Stimulated activated CD4-positive, alpha-beta T cell treated with anti-CD3 and anti-CD28 coated beads, Interleukin-12 subunit alpha, Interleukin-12 subunit beta, amount 100 ng/mL, for 24 hours (primary cell): Measurements from ENCODE around the gene COL26A1.

Experiments
- DNase-seq, 2 experiments: peaks; one replicate each; pipeline ENCODE4 v3.0.0-alpha.2; 2020; ENCODE audit warnings: low read depth in 2 of 2

COL26A1 gene

DNA sequence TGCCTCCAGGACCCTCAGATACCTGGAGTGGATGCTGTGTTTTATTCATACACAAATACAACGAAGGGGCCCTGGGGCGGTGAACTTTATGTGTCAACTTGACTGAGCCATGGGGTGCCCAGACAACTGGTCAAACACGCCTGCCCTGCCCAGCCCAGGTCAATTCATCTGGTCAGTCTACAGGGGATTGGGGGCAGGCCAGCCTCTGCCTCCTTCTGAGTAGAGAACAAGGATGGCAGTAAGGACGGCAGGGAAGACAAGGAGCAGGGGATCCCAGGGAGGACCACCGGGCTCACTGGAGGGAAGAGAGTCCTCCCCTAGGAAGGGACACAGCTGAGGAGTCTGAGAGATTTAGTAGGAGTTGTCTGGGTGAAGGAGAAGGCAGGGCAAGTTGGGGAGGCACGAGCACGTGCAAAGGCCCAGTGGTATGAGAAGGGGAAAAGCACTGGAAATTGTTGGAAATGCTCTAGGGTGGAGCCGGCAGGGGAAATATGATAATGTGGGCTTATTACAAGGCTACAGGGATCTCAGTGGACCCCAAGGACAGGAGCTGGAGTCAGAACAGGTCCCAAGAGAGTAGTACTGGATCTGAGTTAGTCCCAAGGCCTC, 203.0 kb downstream of the COL26A1 start:
- no peak for DNase-seq

DNA sequence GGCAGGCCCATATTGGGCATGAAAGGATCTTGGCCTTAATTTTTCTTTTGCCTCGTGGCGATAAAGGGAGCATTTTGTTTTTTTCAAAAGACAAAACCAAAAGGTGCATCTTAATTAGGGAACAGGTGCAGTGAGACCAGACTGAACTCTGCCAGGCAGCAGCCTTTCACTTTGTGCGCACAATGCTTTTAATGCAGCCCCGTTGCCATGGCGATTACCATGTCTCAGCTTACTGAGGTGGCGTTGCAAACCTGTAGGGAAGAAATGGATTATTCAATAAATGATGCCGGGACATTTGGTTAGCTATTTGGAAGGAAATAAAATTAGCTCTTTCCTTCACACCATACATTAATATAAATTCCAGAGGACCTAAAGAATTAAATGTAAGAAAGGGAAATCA, 204.6 kb downstream of the COL26A1 start:
- no peak for DNase-seq

DNA sequence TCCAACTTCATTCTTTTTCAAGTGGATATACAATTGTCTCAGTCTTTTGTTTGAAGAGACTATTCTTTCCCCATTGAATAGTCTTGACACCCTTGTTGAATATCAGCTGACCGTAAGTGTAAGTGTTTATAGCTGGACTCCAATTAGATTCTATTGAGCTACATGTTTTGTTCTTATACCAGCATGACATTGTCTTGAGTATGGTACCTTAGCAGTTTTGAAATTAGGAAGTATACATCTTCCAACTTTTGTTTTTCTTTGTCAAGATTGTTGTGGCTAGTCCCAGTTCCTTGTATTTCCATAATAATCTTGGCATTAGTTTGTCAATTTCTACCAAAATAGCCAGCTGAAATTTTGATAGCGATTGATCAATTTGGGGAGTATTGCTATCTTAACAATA, 209.5 kb downstream of the COL26A1 start:
- DNase-seq: no peak

DNA sequence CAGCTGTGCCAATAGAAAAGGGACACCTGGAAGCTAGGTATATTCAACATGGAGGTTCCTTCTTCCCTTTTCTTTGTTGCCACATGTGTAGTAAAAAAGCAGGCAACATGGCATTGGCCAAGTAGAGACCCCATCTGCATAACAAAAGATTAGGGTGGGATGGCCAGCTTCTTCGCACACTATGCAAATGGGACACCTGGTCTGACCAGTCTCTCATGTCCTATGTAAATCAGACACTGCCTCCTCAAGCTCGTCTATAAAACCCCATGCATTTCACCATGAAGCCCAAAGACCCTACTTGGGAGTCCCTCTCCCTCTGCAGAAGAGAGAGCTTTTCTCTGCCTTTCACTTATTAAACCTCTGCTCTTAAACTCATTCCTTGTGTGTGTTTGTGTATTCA, 212.5 kb downstream of the COL26A1 start:
- no peak for DNase-seq

DNA sequence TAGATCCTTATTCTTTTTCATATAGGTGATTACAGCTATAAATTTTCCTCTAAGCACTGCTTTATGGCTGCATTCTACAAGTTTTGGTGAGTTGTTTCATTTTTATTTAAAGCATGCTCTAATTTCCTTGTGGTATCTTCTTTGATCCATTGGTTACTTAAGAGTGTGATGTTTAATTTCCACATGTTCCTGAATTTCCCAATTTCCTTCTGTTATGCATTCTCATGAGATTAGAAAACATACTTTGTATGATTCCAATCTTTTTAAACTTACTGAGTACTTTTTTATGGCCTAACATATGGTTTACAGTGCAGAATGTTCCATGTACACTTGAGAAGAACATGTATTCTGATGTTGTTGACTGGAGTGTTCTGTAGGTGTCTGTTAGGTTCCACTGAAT, 213.0 kb downstream of the COL26A1 start:
- no peak for DNase-seq

DNA sequence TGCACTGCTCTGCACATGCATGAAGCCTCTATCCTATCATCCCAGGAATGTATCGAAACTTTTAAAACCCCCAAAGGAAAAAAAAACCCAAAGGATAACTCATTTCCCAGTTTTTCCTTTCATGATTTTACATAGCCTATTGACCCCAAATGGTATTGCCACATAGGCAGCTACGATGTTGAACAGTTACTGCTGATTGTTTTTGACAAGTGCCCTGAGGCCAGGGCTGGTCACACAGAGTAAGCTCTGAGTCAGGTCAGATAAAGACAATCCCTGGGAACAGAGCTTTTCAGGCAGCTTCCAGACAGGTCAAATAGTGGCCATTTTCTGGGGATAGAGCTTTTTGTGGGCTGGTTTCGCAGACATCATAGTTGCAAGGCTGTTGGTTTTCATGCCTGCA, 214.3 kb downstream of the COL26A1 start:
- DNase-seq: no peak

DNA sequence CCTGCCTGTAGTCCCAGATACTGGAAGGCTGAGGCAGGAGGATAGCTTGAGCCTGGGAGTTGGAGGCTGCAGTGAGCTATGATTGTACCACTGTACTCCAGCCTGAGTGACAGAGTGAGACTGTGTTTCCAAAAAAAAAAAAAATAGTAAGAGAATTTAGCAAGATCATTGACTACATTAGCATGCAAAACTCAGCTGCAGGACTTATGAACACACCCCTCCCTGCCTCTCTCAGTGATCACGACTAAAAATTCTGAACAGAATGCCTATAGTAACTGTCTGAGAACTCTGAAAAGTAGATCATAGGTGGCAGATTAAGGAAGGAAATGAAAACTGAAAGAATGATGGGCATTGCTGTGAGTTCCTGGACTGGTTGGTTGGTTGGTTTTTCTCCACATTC, 215.9 kb downstream of the COL26A1 start:
- DNase-seq: no peak

DNA sequence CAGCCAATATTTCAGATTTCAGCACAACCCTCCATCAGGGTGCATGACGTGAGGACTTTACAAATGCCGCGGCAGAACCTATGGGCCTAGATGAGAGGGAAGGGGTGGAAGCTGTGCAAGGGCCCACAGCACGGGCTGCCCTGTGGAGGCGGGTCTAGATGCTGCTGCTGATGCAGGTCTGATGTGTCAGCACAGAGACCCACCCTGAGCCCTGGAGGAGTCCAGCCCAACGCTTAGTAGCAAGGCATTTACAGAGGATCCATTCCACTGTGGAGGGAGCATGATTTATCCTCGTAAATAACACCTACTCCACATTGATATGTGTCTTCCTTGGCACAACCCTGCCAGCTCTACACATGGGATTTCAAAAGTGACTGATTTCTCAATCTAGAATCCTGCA, 217.9 kb downstream of the COL26A1 start:
- DNase-seq: no peak

DNA sequence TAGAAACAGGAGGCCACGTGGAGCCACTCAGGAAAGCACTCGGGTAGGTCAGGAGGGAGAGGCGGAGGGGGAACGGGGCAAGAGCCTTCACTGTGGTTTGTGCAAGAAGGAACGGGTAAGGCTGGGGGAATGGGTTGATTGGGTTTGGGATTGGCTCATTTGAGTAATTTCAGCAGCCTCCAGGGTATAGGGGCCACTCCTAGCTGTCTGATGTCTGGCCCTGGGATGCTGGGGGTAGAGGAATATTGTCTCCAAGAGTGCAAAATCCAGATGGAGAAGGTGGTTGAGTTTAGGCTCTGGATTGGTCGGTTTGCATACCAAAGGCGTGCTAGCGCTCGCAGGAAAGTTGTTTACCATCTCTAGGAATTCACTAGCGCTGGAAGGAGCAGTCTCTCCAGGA, 219.2 kb downstream of the COL26A1 start:
- no peak for DNase-seq

DNA sequence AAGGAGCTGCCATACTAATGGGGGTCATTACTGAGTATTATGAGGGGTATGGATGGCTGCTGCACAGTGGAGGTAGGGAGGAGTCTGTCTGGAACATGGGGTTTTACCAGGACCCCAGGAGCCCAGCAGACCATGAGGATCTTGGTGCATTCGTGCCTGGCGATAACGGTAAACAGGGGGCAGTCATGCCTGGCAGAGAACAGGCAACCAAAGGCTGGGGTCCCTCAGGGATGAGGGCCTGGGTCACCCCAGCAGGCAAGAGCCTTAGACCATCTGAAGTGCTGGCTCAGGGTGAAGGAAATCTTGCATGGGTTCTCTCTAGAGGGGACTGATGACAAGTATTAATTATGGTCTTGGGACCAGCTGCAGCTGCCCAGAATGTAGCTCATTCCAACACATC, 220.3 kb downstream of the COL26A1 start:
- DNase-seq: no peak

DNA sequence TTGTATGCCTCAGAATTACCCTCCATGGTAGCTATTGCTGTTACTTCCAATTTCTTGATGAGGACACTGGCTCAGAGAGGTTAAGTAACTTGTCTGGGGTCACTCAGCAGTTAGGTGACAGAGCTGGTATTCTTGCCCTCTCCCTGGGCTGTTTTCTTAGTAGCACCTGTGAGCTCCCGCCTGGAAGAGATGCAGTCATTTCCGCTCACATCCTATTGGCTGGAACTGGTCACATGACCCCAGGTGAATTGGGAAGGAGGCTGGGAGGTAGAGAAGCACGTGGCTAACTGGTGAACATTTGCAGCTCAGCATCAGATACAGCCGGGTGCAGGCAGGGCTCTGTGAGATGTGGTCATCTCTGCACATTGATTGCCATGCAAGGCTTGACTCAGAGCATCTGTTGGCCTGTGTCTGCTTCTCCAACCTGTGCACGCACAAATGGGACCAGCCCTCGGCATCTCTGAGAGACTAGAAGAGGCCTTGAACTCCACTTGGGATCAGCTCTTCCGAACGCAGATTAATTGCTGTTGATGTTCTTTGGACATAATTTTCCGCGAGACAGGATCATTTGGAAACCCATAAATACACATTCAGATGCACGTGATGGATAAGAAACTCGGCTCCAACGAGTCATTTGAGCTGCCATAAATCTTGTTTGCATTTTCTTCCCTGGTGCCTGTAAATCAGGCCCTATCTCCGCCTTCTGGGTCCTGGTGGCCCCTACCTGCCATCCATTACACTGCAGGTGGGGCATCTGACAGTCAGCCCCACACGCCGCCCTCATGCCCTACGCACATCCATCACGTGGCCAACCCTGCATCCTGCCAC, 223.6 kb downstream of the COL26A1 start:
- no peak for DNase-seq

DNA sequence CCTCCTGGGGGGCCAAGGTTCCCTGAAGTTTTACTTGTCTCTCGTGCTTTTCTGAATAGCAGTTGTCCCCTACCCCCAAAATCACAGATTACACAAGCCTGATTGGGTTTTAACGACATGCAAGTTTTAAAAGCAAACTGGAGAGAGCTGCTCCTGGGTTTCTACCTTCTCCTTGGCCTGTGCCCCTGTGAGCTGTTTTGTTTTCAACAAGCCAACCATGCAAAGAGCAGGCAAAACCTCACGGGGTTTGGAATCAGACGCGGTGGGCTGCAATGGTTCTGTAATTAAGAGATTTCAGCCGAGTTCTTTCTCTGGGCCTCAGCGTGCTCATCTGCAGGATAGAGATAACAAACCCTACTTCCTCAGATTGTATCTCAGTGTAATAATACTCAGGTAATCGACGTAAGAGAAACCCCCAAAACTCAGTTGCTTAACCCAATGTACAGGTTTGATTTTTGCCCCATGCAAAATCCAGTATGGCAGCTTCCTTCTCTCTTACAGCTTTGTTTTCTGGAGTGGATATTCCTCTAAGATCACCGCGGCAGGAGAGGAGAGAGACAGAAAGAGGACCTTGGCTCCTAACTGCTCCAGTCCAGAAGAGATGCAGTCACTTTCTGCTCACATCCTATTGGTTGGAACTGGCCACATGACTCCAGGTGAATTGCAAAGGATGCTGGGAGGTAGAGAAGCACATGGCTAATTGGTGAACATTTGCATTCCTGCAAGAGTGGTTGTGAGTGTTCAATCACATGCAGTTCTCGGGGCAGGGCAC, 224.4 kb downstream of the COL26A1 start:
- no peak for DNase-seq

DNA sequence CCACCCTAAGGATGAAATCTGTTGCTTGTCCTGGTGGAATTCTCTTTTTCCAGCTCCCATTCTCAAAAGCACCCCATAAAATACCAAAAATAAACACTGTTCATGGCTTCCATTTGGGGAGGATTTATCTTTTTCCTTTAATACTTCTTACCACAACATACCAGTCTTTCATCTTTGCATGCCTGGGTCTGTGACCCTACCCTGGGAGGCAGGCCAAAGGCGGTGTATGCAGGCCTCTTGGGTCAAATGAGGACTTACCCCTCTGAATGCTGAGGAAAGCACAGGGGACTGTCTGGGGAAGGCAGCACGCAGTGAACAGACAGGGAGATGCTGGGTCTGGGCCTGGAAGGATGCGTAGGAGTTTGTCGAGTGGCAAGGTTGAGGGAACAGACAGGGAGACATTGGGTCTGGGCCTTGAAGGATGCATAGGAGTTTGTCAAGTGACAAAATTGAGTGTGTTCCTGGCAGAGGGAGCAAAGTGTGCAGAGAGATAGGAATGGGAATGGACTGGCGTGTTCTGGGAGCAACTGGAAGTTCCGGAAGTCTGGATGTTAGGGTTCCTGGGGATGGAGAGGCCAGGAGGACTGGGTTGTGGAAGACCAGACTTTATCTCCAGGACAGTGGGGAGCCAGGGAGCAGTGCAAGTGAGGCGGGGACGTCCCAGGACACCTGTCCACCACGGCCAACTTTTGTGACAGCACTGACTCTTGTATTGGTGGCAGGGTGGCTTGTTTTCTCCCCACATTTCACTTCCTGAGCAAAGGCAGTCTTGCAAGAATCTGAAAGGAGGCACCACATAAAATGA, 225.7 kb downstream of the COL26A1 start:
- no peak for DNase-seq

DNA sequence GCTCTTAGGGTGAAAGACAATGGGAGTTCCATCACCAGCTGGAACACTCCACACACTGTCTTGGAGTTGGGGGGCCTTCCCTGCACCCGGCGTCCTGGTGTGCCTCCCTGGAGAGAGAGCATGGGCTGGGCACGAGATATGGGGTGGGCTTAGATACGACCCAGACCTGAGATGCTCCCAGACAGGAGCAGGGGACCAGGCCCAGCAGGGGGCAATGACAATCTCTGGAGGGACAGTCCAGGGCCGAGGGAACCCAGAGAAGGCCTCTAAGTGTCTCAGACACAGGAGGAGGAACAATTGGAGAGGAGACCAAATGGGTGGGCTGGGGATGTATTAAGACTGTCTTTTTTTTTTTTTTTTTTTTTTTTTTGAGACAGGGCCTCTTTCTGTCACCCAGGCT, 226.4 kb downstream of the COL26A1 start:
- no peak for DNase-seq

DNA sequence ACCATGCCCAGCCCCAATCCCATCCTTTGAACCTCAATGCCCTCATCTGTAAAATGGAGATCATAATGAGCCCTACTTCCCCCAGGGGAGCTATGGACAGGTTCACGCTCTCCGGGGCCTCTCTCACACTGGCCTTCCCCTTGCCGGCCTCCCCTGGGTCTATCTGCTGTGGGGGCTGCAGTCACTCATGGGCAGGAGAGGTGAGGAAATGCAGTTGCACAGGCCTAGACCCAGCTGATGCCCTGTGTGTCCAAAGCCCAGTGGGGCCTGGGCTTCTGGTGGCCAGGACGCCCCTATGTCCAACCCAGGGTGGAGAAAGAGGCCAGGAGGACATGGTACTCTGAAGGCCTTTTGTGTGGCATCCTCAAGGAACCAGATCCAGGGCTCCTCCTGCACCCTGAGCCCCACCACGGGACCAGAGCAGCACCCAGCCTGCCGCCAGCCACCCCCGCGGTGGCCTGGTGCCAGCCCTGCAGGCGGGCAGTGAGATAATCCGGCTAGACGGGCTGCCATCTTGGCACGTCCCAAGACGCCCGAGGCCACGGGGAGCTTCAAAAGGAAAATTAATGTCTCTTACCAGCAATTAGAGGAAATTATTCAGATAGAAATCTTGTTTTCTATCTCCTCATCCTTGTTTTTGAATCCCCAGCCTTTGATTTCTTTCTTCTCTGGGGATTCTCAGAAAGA, 227.4 kb downstream of the COL26A1 start:
- DNase-seq: no peak

DNA sequence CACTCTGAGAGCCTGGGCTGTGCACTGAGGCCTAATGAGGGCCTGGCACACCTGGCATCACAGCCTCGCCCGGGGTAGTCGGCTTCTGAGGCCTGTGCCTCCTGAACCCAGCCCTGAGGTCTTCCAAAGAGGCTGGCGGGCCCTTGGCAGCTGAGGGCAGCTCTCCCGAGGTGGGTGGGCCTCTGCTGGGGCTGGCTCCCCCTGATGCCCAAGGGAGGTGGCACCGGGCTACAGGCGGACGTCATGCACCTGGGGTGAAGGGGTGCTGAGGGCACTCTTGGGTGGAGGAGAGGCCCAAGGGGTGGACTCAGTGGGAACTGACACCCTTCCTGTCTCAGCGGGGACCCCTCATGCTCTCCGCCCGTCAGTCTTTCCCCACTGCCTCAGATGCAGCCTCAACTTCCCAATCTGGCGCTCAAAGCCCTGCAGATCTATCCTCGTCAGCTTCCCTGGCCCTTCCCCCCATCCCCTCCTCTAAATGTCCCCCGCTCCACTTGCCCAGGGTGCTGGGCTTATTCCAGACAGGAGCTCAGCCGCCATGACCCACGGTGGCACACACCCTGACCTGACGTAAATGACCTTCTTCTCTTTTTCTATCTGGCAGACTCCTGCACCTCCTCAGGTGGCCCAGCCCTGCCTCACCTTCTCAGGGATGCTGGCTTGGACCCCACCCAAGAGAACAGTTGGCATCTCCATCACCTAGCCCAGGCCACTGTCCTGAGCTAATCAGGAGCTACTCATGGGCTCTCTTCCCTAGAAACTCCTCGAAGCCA, 228.2 kb downstream of the COL26A1 start:
- no peak for DNase-seq

DNA sequence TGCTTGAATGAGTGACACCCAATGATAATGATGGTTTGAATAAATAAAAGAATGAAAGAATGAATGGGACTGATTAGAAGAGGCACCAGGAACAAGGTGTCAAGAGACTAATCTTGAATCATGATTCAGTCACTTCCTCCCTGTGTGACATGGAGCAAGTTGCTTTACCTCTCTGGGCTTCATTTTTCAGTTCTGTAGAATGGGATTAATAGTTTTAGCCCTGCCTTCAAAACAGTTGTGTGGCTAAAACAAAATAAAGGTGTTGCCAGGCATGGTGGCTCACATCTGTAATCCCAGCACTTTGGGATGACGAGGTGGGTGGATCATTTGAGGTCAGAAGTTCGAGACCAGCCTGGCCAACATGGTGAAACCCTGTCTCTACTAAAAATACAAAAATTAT, 228.8 kb downstream of the COL26A1 start:
- DNase-seq: no peak

DNA sequence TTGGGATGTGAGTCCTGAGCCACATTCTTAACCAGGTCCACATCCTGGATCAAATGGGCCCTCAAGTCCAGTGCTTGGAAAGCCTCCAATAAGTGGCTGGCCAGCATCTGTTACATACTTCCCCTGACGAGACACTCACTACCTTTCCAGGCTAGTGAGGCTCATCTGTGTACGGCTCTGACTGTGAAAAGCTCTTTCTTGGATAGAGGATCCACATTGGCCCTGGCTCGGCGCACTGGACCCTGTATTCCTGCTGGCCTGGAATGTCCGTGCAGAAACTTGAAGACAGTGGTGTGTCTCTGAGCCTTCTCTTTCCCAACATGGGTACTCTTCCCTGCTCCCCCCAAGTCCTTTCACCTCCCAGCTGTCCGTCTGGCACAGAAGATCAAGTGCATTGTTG, 230.9 kb downstream of the COL26A1 start:
- DNase-seq: no peak

DNA sequence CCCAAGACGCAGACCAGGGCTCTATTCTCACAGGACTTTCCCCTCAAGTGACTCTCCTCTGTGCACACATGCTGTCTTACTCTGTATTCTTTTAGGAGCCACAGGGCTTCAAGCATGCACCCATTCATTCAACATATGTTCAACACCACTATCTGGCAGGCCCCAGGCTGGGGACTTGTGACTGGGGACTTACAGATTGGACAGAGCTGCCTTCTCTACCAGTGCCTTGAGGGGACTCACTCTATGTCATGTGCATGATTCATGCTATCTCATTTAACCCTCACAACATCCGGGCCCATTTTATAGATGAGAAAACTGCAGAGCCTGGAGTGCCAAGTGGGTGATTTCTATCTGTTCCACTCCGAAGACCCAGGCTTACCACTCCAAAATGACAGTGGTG, 232.1 kb downstream of the COL26A1 start:
- DNase-seq: no peak

DNA sequence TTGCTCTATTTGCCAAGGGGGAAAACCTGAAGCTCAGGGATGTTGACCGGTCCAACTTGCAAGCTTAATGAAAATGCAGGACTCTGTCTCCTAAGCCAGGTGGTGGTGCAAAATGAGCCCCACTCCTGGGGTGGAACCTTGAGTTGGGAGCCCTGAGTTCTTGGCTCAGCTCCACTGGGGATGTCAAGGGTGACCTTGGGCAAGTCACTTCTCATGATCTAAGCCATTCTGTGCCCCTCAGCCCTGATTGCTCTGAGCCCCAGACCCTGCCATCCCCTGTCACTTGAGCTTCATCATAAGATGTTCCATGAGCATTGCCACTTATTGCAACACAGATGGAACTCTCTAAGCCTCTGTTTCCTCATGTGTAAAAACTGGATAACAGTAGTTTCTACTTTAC, 232.6 kb downstream of the COL26A1 start:
- no peak for DNase-seq
